ENCODE data around the gene TBC1D12.
"Not testable (repeated sequence)": the region's sequence is repeated elsewhere in the genome, so short reads cannot be mapped to it uniquely, and the experiment has no call there.

TBC1D12 gene

DNA sequence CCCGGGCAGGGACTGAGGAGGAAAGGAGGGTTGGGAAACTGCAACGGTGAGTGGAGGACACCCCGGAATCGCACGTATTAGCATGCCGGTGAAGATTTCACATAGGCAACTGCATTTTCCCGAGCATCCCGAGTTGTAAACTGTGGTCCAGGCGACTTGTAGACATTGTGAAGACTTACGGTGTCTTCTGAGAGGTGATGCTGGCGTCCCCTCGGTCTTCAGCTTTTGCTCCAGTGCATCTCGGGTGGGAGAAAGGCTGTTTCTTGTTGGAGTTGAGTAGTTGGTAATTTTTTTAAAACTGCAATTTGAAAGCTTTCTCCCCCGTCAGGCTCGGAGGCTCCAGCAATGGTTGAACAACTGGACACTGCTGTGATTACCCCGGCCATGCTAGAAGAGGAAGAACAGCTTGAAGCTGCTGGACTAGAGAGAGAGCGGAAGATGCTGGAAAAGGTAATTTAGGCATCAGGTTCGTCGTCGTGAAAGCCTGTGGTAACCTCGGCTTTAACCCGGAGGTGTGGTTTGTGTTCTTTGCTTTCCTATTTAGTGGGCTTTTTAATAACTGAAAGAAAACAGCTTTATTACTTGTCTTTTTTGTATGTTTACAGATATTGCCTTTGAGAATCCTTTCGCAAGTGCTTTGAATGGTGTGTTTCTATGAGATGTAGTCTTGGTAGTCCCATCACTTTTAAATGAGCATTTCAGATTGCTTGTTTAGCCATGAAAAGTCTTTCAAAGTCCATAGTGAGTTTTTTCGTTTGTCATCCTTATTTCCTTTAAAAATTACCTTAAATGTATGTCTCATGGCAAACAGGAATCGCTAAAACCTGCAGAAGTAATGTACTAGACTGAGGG is 143.9 kb downstream of the TBC1D12 start:
- no peak for DNase-seq (ENCODE audit: low spot score)

DNA sequence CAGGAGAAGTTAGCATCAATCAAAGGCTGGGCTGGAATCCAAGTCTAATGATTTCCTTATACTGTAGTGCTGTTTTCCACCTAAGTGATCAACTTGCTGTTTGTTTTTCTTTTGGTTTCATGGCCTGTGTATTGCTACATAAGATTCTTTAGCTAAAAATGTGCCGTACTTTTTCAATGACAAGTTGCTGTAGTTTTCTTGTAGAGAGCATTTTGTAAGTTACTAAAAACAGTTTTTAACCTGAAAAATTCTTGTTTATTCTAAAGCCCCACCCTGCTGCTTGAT is 144.5 kb downstream of the TBC1D12 start:
- DNase-seq (ENCODE audit: low spot score) = no peak

GRCh38 chr10:94549221-94549620 is 146.9 kb downstream of the TBC1D12 start:
- no peak for DNase-seq (ENCODE audit: low spot score)

GRCh38 chr10:94567714-94568307 is 165.5 kb downstream of the TBC1D12 start:
- DNase-seq (ENCODE audit: low spot score) = not testable (repeated sequence)

DNA sequence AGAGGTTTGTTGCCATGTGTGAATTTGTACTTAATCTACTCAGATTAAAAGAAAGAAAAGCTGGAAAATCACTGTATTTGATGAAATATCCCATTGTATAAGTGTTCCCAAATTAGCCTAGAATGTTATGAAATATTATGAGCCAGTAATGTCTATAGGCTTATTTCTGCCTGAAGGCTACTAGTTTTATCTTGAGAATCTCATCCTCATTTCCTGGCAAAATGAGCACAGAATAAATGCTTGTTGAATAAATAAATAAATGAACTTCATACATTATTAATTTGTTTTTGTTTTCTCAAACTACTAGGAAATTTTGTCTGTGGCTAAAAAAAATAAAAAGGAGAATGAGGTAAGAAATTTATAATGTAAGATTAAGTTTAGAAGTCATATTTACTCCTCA is 168.7 kb downstream of the TBC1D12 start:
- DNase-seq (ENCODE audit: low spot score) = no peak

GRCh38 chr10:94571528-94571927 is 169.2 kb downstream of the TBC1D12 start:
- DNase-seq (ENCODE audit: low spot score) = no peak

DNA sequence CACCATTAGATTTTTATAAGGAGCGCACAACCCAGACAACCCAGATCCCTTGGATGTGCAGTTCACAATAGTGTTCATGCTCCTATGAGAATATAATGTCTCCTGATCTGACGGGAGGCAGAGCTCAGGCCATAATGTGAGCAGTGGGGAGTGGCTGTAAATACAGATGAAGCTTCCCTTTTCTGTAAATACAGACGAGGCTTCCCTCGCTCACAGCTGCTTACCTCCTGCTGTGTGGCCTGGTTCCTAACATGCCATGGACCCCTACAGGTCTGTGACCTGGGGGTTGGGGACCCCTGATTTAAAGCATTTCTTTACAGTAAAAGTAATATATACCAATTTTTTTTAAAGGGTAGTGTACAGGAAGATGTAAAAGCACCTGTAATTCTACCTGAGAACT is 176.4 kb downstream of the TBC1D12 start:
- DNase-seq (ENCODE audit: low spot score) = no peak

DNA sequence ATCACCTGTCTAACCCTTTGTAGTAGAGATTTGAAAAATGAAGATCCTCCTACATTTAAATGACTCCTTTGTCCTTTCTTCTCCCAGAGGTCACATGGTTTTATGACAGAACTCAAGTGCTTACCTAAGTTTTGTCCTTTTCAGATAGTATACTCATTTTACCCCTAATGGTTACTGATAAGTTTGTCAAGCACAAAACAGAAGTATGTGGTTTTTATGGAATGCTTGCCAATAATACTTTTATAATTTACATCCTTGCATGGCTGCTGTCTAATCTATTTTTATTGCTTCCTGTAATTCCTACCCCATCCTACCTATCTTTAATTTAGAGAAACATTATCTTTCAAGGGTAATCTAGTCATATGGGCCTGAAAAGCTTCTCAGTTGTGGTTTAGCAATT is 180.8 kb downstream of the TBC1D12 start:
- no peak for DNase-seq (ENCODE audit: low spot score)
